HG03064 (cell line): Measurements from ENCODE around the gene FCHO1.
"Not testable (repeated sequence)": the region's sequence is repeated elsewhere in the genome, so short reads cannot be mapped to it uniquely, and the experiment has no call there.

Source experiments
- ATAC-seq: cut with Tn5 transposase; IDR thresholded peaks from one replicate; pipeline ENCODE4 v1.9.1; 2021; ENCODE audit warnings: low read depth; ENCODE audit not compliant: unreplicated experiment

FCHO1 gene

GRCh38 chr19:17788632-17789031 lies 37.4 kb downstream of the FCHO1 start:
- no peak for ATAC-seq

GRCh38 chr19:17790059-17790780 lies 38.9 kb downstream of the FCHO1 start:
- no peak for ATAC-seq

- ATAC-seq, result no peak
Observed at GRCh38 chr19:17794412-17794730, 43.1 kb downstream of the FCHO1 start.

GRCh38 chr19:17794731-17795494 lies 43.6 kb downstream of the FCHO1 start, which contains the start of gene B3GNT3:
Gene B3GNT3 (plus strand): TSS chr19:17795138. CDS start chr19:17807808, 12,670 bp downstream.
- no peak for ATAC-seq

GRCh38 chr19:17795495-17795856 lies 44.2 kb downstream of the FCHO1 start:
- no peak for ATAC-seq

- no peak for ATAC-seq
Observed at GRCh38 chr19:17796013-17796837, 44.9 kb downstream of the FCHO1 start.

GRCh38 chr19:17796838-17797423 lies 45.7 kb downstream of the FCHO1 start:
- ATAC-seq, result no peak

GRCh38 chr19:17797424-17798201 lies 46.3 kb downstream of the FCHO1 start:
- ATAC-seq, result no peak

- not testable (repeated sequence) for ATAC-seq
Observed at GRCh38 chr19:17798599-17798998, 47.3 kb downstream of the FCHO1 start.

GRCh38 chr19:17802137-17802858 lies 51.0 kb downstream of the FCHO1 start:
- ATAC-seq, result no peak

GRCh38 chr19:17803264-17803896 lies 52.1 kb downstream of the FCHO1 start:
- ATAC-seq, result no peak

- no peak for ATAC-seq
Observed at GRCh38 chr19:17805427-17805826, 54.1 kb downstream of the FCHO1 start.

- no peak for ATAC-seq
Observed at GRCh38 chr19:17806945-17807344, 55.7 kb downstream of the FCHO1 start.

GRCh38 chr19:17807731-17808316 lies 56.5 kb downstream of the FCHO1 start:
- ATAC-seq, result no peak

GRCh38 chr19:17811103-17811502 lies 59.8 kb downstream of the FCHO1 start:
- no peak for ATAC-seq

- no peak for ATAC-seq
Observed at GRCh38 chr19:17811681-17812080, 60.4 kb downstream of the FCHO1 start.

- ATAC-seq, result no peak
Observed at GRCh38 chr19:17812099-17812498, 60.8 kb downstream of the FCHO1 start.

- no peak for ATAC-seq
Observed at GRCh38 chr19:17817668-17818363, 66.5 kb downstream of the FCHO1 start.
